HG03280 (cell line): ENCODE data around the gene KMT2C.

ENCODE experiments used
- ATAC-seq: cut with Tn5 transposase; IDR thresholded peaks from one replicate; pipeline ENCODE4 v1.9.1; 2021; ENCODE audit warnings: mild to moderate bottlenecking, moderate library complexity; ENCODE audit not compliant: unreplicated experiment

KMT2C gene

DNA sequence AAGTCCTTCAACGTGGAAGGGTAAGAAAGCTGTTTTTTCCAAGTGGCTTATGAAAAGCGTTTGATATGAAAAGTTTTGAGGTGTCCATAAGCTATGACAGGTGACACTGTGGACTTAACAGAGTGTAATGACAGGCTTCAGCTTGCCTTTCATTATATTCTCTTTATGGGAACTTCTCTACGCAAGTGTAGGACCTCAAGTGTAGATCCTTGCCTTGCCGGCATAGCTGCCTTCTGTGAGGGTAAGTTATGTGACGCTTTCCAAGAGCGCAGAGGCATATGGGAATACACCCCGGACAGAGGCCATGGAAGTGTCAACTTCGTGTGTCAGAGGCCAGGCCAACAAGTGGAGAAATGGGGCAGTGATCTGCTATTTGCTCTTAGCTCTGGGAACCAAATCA, 318.4 kb downstream of the KMT2C start:
- ATAC-seq, result no peak

DNA sequence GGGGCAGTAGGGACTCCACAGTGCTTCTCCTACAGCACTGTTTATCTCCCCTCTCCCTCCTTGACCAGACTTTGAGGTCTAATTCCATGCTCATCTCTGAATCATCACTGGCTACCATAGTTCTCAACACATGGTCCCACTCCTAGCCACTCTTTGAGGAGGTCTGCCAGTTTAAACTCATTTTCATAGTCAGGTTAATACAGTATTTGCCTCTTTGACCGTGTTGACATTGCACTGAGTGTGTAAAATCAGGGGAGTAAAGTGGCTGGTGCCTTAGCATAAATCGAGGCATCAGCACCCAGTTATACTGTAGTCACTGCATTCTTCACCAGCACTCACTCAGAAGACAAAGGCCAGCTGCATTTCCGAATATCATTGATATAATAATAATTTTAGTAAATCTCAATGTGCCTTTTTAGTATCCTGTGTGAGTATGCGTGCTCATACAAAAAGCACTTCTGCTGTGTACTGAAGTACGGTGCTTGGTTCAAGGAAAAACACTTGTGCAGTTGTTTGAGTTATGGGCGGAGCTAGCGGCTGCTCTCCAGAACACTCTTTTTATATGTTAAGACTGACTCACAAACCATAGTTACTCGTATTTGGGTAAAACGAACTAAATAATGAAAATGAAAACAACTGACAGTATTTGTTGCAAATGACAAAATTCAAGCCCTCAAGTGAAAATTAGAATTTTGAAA, 320.6 kb downstream of the KMT2C start:
- no peak for ATAC-seq

DNA sequence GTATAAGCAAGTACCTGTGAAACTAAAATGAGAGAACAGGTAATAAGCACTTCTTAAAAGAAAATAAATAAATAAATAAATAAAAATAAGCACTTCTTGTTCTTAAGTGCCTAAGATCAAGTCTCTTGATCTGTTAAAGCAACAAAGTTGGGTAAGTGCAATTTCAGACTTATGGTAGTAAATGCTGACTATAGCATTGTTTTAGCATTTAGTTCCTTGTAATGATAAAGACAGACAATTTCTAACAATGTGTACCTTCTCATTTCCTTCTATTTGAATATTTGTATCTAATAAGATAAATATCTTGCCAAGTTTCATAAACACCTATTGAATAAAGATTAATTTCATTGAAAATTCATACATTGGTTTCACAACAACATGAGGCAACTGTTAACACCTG, 323.0 kb downstream of the KMT2C start:
- no peak for ATAC-seq

DNA sequence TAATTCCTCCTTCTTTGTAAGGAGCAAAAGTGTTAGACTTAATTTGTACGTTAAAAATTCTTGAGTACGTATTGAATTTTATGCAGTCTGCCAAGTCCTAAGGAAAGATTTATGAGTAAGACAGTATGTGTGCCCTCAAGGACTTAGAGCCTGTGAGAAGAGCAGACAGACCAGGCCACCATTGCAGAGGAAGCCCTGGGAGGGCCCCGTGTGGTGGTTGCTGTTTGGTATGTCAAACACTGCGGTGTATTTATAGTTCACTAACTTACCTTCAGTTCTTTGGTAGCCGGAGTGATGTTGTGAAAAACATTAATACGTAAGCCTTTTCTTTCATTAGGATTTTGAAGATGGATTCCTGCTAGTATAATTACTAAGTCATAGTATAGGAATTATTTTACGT, 327.4 kb downstream of the KMT2C start:
- ATAC-seq, result no peak

DNA sequence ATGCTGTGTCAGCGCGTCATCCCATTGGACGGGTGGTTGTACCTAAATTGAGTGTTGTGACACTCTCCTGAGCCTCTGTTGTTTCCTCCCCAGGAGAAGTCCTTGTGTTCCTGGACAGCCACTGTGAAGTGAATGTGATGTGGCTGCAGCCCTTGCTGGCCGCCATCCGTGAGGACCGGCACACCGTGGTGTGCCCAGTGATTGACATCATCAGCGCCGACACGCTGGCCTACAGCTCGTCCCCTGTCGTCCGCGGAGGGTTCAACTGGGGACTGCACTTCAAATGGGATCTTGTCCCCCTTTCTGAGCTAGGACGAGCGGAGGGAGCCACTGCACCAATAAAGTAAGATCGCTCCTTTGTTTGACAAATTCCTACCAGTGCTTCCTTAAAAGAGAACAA, 327.9 kb downstream of the KMT2C start:
- no peak for ATAC-seq

DNA sequence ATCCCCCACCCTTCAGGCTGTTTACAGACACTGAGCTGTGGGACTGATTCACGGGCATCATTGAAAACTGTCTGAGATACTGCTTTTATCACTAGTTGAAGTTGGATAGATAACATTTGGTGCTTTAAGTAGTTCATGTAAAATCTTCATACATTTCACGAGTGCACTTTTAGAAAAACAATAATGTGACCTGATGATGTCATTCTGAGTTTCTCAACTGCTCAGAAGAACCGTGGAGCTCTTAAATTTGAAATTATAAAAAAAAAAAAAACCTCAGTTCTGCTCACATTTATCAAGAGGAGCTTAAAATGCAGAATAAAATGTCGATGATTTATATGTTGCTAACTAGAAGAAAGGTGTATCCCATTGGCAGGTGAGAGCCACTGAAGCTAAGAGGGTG, 328.8 kb downstream of the KMT2C start:
- ATAC-seq, result no peak

DNA sequence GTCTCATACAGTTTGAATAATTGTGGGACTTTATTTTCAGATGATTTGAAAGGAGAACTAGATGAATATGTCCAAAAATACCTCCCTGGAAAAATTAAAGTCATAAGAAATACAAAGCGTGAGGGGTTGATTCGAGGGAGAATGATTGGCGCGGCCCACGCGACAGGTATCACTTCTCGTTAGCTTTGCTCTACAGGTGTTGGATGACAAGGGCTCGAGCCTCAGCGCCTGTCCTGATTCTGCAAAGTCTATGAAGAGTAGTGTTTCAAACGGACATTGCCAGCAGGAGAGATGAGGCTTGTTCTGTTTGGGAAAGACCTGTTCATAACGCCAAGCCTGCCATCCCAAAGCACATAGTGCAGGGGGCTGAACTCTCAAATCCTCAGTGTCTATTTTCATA, 330.6 kb downstream of the KMT2C start:
- no peak for ATAC-seq

DNA sequence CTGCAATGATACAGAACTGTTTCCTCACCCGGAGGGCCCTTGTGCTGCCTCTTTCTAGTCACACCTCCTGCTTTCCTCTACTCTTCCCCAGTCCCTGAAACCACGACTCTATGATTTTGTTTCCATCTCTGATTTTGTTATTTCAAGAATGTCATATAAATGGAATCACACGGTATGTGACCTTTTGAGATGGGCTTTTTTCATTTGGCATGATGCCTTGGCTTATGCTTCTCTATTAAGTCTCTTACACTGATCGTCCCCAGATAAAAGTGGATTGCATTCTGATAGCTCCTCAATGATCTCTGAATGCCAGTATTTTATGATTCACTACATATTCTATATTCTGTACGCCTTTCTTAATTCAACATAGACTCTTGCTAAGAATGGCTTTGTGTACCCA, 332.1 kb downstream of the KMT2C start:
- no peak for ATAC-seq

DNA sequence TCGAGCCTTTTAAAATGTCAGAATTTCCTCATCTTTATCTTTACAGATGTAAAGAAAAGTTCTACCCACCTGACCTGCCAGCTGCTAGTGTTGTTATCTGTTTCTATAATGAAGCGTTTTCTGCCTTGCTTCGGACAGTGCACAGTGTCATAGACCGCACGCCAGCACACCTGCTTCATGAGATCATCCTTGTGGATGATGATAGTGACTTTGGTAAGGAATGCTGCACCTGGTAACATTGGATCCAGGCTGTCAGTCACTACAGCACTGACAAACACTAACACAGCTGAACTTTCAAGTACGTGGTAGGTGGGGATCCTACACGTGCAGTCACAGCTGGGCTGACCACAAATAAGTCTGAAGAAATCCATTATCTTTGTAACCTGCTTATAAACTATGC, 332.7 kb downstream of the KMT2C start:
- ATAC-seq, result no peak

DNA sequence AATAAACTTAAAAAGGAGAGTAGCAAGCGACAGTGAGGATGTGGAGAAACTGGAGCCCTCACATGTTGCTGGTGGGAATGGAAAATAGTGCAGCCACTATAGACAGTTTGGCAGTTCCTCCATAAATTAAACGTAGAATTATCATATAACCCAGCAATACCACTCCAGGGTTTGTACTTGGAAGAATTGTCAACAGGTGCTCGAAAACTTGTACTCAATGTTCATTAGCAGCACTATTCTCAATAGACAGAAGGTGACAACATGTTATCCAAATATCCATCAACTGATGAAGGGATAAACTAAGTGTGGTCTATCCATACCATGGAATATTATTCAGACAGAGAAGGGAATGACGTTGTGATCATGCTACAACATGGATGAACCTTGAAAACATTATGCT, 338.5 kb downstream of the KMT2C start:
- ATAC-seq, result no peak

DNA sequence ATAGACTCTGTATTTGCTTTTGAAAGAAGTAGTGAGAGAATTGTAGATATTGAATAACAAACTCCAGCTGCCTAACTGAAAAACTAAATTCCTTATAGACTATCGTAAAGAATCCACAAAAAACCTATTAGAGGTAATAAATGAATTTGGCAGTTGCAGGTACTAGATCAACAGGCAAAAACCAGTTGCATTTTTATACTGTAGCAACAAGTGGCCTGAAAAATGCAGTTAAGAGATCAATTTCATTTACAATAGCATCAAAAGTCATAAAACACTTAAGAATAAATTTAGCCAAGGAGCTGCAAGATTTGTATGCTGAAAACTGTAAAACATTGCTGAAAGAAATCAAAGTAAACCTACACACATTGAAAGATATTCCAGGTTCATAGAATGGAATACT, 340.0 kb downstream of the KMT2C start:
- no peak for ATAC-seq

DNA sequence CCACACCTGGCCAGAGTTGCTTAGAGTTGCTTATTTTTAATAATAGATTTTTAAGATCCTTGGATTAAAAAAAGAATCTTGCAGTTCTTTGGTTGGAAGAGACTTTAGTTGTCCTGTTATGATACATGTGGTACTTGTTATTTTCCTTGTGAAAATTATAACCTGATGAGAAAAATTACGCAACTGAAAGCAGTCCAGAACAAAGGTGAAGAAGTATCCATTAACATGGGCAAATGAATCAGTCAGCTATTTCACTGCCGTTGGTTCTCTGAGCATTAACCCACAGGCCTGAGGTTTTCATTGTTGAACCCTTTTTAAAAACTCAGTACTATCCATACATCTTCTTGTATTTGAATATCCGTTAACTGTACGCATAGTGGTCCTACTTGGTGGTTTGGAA, 342.1 kb downstream of the KMT2C start:
- ATAC-seq, result no peak

DNA sequence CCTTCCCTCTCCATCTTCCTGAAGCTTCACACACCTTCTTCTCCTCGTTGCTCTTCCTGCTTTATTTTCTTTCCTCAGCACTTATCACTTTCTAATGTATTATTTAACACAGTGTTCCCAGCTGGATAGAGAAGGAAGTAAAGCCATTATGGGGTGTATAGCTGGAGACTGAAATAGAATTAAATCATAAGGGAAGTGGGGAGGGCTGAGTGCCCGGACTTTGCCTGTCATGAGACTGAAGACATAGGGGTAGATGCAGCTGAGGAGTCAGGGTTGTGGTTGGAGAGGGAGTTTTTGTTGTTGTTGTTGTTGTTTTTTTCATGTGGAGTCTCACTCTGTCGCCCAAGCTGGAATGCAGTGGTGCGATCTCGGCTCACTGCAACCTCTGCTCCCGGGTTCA, 345.1 kb downstream of the KMT2C start:
- ATAC-seq, result no peak

DNA sequence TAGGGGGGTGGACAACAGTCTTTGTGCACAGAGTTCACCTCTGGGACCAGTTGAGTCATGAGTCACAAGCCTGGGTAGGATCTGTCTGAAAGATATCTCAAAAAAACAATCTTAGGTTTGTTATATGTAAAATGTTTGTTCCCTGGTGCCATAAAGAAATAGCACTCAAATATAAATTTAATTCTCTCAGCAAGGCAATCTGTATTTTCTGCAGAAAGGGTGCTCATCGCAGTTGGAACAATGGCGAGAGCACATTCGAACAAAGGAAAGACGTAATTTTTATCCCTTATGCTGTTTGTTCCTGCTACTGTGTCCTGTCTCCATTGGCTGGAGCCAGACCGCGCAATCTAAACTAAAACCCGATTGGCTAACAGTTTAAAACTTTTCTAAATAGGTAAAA, 346.6 kb downstream of the KMT2C start:
- no peak for ATAC-seq

DNA sequence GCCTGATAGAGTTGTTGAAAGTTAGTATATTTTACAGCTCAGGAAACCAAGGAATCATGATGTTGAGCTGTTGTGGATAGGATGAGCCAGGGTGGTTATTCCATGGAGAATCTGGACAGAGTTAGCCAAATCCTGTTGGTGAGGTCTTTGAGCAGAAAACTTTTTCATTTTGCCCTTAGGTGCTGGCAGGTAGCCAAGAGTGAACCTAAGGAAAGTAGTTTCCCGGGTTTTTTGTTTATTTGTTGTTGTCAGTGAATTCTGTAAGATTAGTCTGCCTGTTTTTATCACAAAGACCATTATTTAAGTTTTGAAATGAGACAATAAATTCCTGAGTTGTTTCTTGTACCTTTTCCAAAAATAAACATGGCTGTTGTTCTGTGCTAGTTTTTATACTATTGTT, 349.3 kb downstream of the KMT2C start:
- no peak for ATAC-seq

DNA sequence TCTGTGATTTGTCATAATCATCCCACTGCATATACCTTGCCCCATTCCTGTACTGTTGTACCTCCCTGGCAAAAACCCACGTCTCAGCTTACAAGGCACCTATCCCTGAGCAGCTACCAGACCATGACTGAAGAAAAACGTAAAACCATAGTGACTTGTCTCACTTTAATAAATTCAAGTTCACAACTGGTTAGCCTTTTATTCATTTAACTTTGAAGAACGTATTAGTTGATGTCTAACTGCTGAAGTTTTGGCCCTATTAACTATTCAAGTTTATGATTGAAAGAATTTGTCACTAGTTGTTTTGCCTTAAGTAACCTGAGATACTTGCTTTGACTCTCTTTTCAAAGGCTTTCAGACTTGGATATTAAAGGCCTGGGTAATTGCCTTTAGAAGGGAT, 350.7 kb downstream of the KMT2C start:
- no peak for ATAC-seq
